Esophagus muscularis mucosa (tissue), 3 donors: Measurements from ENCODE around the gene RAP2A.

Experiments used
- CTCF ChIP-seq, 3 experiments: fragments of 200-600 bp in 2 of 3; fragments of 450-650 bp in 1 of 3; sonication (generic) in 2 of 3; IDR thresholded peaks; one replicate each; pipeline ENCODE4 v1.5.1; 2017 to 2019; ENCODE audit warnings: antibody characterized with exemption in 3 of 3, mild to moderate bottlenecking in 2 of 3, moderate library complexity in 1 of 3
- POLR2A ChIP-seq: fragments of 450-650 bp; IDR thresholded peaks from one replicate; pipeline ENCODE4 v1.6.1; 2017; ENCODE audit warnings: antibody characterized with exemption, moderate library complexity, mild to moderate bottlenecking, low read depth
- POLR2AphosphoS5 ChIP-seq, 2 donors: sonication (generic); formaldehyde crosslinking; IDR thresholded peaks; one replicate each; pipeline ENCODE4 v1.6.1; 2017; ENCODE audit warnings: antibody characterized with exemption in 2 of 2

GRCh38 chr13:97440598-97441170 lies 6.7 kb downstream of the RAP2A start:
- TF ChIP-seq CTCF (IDR thresholded peaks at IDR 0.05) (no peak), POLR2A (no peak), POLR2AphosphoS5 (IDR thresholded peaks at IDR 0.05) (no peak)
